H1 (cell line): ENCODE results near the gene CD48. TPM values are rescaled to one million over a fixed set of nuclear protein-coding genes. Genes with fewer than 3 reads are reported as not detected.

Experiments
- CTCF ChIA-PET: fragments of 300-600 bp; sonication (Branson Sonifier 250); formaldehyde crosslinking; loops from one replicate; lab custom pipeline; 2021; ENCODE audit not compliant: partially characterized antibody; lab: Charles Lee
- POLR2A ChIA-PET: fragments of 300-600 bp; sonication (Branson Sonifier 250); formaldehyde crosslinking; loops from one replicate; lab custom pipeline; 2021; ENCODE audit warnings: inconsistent platforms; ENCODE audit not compliant: partially characterized antibody; lab: Charles Lee
- DNase-seq, 2 experiments: peaks; one replicate each; pipeline versions ENCODE4 v3.0.0 to v3.0.0-alpha.2; 2010 to 2022; ENCODE audit warnings: low spot score in 2 of 2, low read depth in 1 of 2, mixed read lengths in 1 of 2
- FAIRE-seq: peaks from 2 replicates; lab custom pipeline; 2011; peaks lifted over from hg19 to GRCh38; lab: Jason Lieb, UNC
- H2AFZ ChIP-seq: 2 replicates; pipeline ENCODE4 v1.8.1; 2012; ENCODE audit warnings: low read length, inconsistent platforms
- H2AK5ac ChIP-seq: 2 replicates; pipeline ENCODE4 v1.6.1; 2013; ENCODE audit warnings: low read depth, low read length
- H2BK120ac ChIP-seq: replicated peaks from 2 replicates; pipeline ENCODE3; 2013; ENCODE audit warnings: low read depth, low read length, inconsistent platforms
- H2BK12ac ChIP-seq: 2 replicates; pipeline ENCODE4 v1.6.1; 2013; ENCODE audit warnings: low read depth, low read length
- H2BK15ac ChIP-seq: 2 replicates; pipeline ENCODE4 v1.6.1; 2013; ENCODE audit warnings: low read length
- H2BK20ac ChIP-seq: 2 replicates; pipeline ENCODE4 v1.6.1; 2013; ENCODE audit warnings: low read length
- H2BK5ac ChIP-seq: 2 replicates; pipeline ENCODE4 v1.6.1; 2013; ENCODE audit warnings: low read depth, low read length
- H3K14ac ChIP-seq: 2 replicates; pipeline ENCODE4 v1.6.1; 2013; ENCODE audit warnings: inconsistent platforms; ENCODE audit not compliant: insufficient read length
- H3K18ac ChIP-seq: 2 replicates; pipeline ENCODE4 v1.6.1; 2013; ENCODE audit warnings: low read length; ENCODE audit errors: extremely low read depth
- H3K23ac ChIP-seq: 2 replicates; pipeline ENCODE4 v1.6.1; 2013; ENCODE audit warnings: inconsistent platforms; ENCODE audit not compliant: insufficient read length
- H3K23me2 ChIP-seq: 2 replicates; pipeline ENCODE4 v1.6.1; 2013; ENCODE audit warnings: low read depth, low read length
- H3K27ac ChIP-seq: 2 replicates; pipeline ENCODE4 v1.6.1; 2011; ENCODE audit warnings: low read depth, low read length, inconsistent platforms
- H3K27me3 ChIP-seq, 4 experiments: replicated peaks in 1 of 4; 1 replicate in 1 of 4; 2 replicates in 3 of 4; pipeline versions ENCODE4 v1.6.1 to v1.8.1; 2011 to 2013; ENCODE audit warnings: low read length in 3 of 4, mild to moderate bottlenecking in 3 of 4, inconsistent platforms in 2 of 4, mixed read lengths in 2 of 4, moderate library complexity in 1 of 4; ENCODE audit not compliant: control insufficient read depth in 3 of 4, insufficient read depth in 3 of 4; ENCODE audit errors: extremely low read depth in 1 of 4
- H3K36me3 ChIP-seq, 4 experiments: 2 replicates each; pipeline versions ENCODE4 v1.6.1 to v1.8.1; 2011 to 2013; ENCODE audit warnings: mild to moderate bottlenecking in 4 of 4, low read length in 3 of 4, moderate library complexity in 2 of 4, control low read depth in 1 of 4, inconsistent platforms in 1 of 4; ENCODE audit not compliant: insufficient read depth in 4 of 4, control insufficient read depth in 2 of 4
- H3K4ac ChIP-seq: replicated peaks from 2 replicates; pipeline ENCODE3; 2013; ENCODE audit warnings: low read length, low read depth, mixed read lengths, inconsistent platforms; ENCODE audit not compliant: insufficient read length
- H3K4me1 ChIP-seq, 4 experiments: replicated peaks in 1 of 4; 1 replicate in 1 of 4; 2 replicates in 3 of 4; pipeline versions ENCODE4 v1.6.1 to v1.8.1; 2011 to 2013; ENCODE audit warnings: low read length in 3 of 4, inconsistent platforms in 2 of 4, mixed read lengths in 1 of 4; ENCODE audit not compliant: insufficient read depth in 4 of 4, control insufficient read depth in 3 of 4
- H3K4me2 ChIP-seq, 2 experiments: 2 replicates each; pipeline versions ENCODE4 v1.6.1 to v1.8.1; 2011 to 2013; ENCODE audit warnings: low read depth in 2 of 2, low read length in 2 of 2, control low read depth in 1 of 2, inconsistent platforms in 1 of 2, mild to moderate bottlenecking in 1 of 2; ENCODE audit not compliant: insufficient read depth in 1 of 2
- H3K4me3 ChIP-seq, 4 experiments: fragments of 200-600, 300-600 bp in 1 of 4; sonication (generic), shearing (Covaris generic), sonication (Bioruptor Twin) in 1 of 4; 2 replicates each; pipeline versions ENCODE4 v1.5.1 to v1.8.1; 2011 to 2016; ENCODE audit warnings: low read length in 4 of 4, low read depth in 3 of 4, control low read depth in 2 of 4, inconsistent platforms in 2 of 4, mild to moderate bottlenecking in 2 of 4, mixed read lengths in 1 of 4, moderate library complexity in 1 of 4; ENCODE audit not compliant: insufficient read depth in 2 of 4; ENCODE audit errors: extremely low read depth in 1 of 4
- H3K56ac ChIP-seq: replicated peaks from 2 replicates; pipeline ENCODE3; 2013; ENCODE audit warnings: low read depth, mild to moderate bottlenecking, mixed read lengths, low read length, inconsistent platforms; ENCODE audit not compliant: insufficient read length
- H3K79me1 ChIP-seq: 2 replicates; pipeline ENCODE4 v1.6.1; 2013; ENCODE audit warnings: low read depth, low read length, control low read depth
- H3K79me2 ChIP-seq, 2 experiments: 2 replicates each; pipeline versions ENCODE4 v1.6.1 to v1.8.1; 2012 to 2013; ENCODE audit warnings: low read length in 2 of 2, mild to moderate bottlenecking in 2 of 2, inconsistent platforms in 1 of 2; ENCODE audit not compliant: insufficient read depth in 2 of 2, control insufficient read depth in 1 of 2
- H3K9ac ChIP-seq, 4 experiments: replicated peaks in 1 of 4; 1 replicate in 1 of 4; 2 replicates in 3 of 4; pipeline versions ENCODE4 v1.6.1 to v1.8.1; 2011 to 2013; ENCODE audit warnings: low read depth in 3 of 4, low read length in 3 of 4, control low read depth in 2 of 4, mild to moderate bottlenecking in 2 of 4, moderate library complexity in 2 of 4, inconsistent platforms in 1 of 4; ENCODE audit errors: extremely low read depth in 1 of 4
- H3K9me3 ChIP-seq, 2 experiments: 2 replicates each; pipeline versions ENCODE4 v1.6.1 to v1.8.1; 2012 to 2013; ENCODE audit warnings: mild to moderate bottlenecking in 2 of 2, moderate library complexity in 2 of 2, control low read depth in 1 of 2, inconsistent platforms in 1 of 2, low read depth in 1 of 2, low read length in 1 of 2, mixed read lengths in 1 of 2; ENCODE audit not compliant: insufficient read depth in 2 of 2
- H4K20me1 ChIP-seq, 2 experiments: replicated peaks in 1 of 2; 2 replicates each; pipeline versions ENCODE3 to v1.8.1; 2011 to 2013; ENCODE audit warnings: inconsistent platforms in 2 of 2, low read length in 2 of 2, mild to moderate bottlenecking in 1 of 2; ENCODE audit not compliant: insufficient read depth in 2 of 2, control insufficient read depth in 1 of 2
- H4K5ac ChIP-seq: 2 replicates; pipeline ENCODE4 v1.6.1; 2013; ENCODE audit warnings: low read length, low read depth, mixed read lengths, inconsistent platforms; ENCODE audit not compliant: insufficient read length
- H4K8ac ChIP-seq: 2 replicates; pipeline ENCODE4 v1.8.0; 2013; ENCODE audit warnings: mild to moderate bottlenecking, moderate library complexity, low read length, inconsistent platforms; ENCODE audit not compliant: insufficient read depth; ENCODE audit errors: extremely low read depth
- H4K91ac ChIP-seq: replicated peaks from 2 replicates; pipeline ENCODE3; 2013; ENCODE audit warnings: low read length, mixed read lengths, inconsistent platforms; ENCODE audit not compliant: insufficient read length
- ATF2 ChIP-seq: IDR thresholded peaks from 2 replicates; pipeline ENCODE4 v1.6.1; 2012; ENCODE audit warnings: low read length, inconsistent platforms
- HDAC2 ChIP-seq, 2 experiments: fragments of 300-600 bp in 1 of 2; sonication (generic) in 1 of 2; IDR thresholded peaks; 2 replicates each; pipeline ENCODE4 v1.6.1; 2011 to 2012; ENCODE audit warnings: low read depth in 2 of 2, low read length in 2 of 2, mild to moderate bottlenecking in 2 of 2, moderate library complexity in 2 of 2, borderline replicate concordance in 1 of 2, inconsistent platforms in 1 of 2
- NRF1 ChIP-seq: IDR thresholded peaks from 2 replicates; pipeline ENCODE4 v1.6.1; 2011; ENCODE audit warnings: mild to moderate bottlenecking, low read depth, low read length, improper control_type of control experiment
- POLR2AphosphoS5 ChIP-seq: IDR thresholded peaks from 2 replicates; pipeline ENCODE4 v1.6.1; 2011; ENCODE audit warnings: low read depth, low read length
- TBP ChIP-seq: IDR thresholded peaks from 2 replicates; pipeline ENCODE4 v1.6.1; 2011; ENCODE audit warnings: low read depth, low read length, improper control_type of control experiment
- TEAD4 ChIP-seq: IDR thresholded peaks from 2 replicates; pipeline ENCODE4 v1.6.1; 2012; ENCODE audit warnings: low read depth, low read length, inconsistent platforms, mixed read lengths
- polyA plus RNA-seq, 7 experiments: library from polyadenylated mRNA; depleted of rRNA in 3 of 7; stranded (reverse) in 5 of 7; unstranded in 2 of 7; fragments of >200 nt in 5 of 7; fragments of 200-250 nt in 2 of 7; gene quantifications; 1 replicate in 5 of 7; 2 replicates in 1 of 7; 4 replicates in 1 of 7; pipeline versions ENCODE4 v1.2.1 to v1.2.3, GENCODE V29; 2011 to 2013; ENCODE audit warnings: missing spikeins in 2 of 7, mixed read lengths in 2 of 7
- total RNA-seq: library from RNA; stranded (reverse); fragmentation: NEBNext Ultra II Directional; extraction: Animal tissue kit (Norgen Biotek cat#: 25700); gene quantifications from 2 replicates; pipeline ENCODE4 v1.2.1, GENCODE V29; 2021

CD48 gene
- total and polyA plus RNA-seq, 2 of the 8 experiments (the other 6 are each of a cell fraction or from before 2014, with no cell fraction given), result 0.08 TPM; not detected in 1

GRCh38 chr1:160644399-160644798 is 67.2 kb downstream of the CD48 start:
- Histone ChIP-seq H3K4me1 (no peaks in the 10 kb centered on the region), H3K14ac (no peak overlapping the region), H2BK120ac (no peak overlapping the region), H4K91ac (no peak overlapping the region), H3K18ac (no peak overlapping the region), H3K23ac (no peak overlapping the region), H3K27ac (no peak overlapping the region), H3K27me3 (peaks cover 0 to 3% (median 0%) of the 10 kb centered on the region in 4 experiments; a peak in 1 of 7 replicates), H2AFZ (no peak overlapping the region), H4K20me1 (no peaks in the 10 kb centered on the region), H2BK15ac (no peak overlapping the region), H2BK5ac (no peak overlapping the region), H3K23me2 (no peaks in the 10 kb centered on the region), H3K79me1 (no peaks in the 10 kb centered on the region), H3K4me3 (no peak overlapping the region), H2AK5ac (no peak overlapping the region), H2BK20ac (0 out of 2 replicates have a peak overlapping the region, but pooled peaks have one; percentile 27), H3K36me3 (no peaks in the 10 kb centered on the region), H4K8ac (no peak overlapping the region), H3K9ac (no peak overlapping the region), H3K4ac (no peak overlapping the region), H3K9me3 (no peaks in the 10 kb centered on the region), H3K56ac (no peak overlapping the region), H2BK12ac (no peak overlapping the region), H4K5ac (no peak overlapping the region), H3K4me2 (no peak overlapping the region), H3K79me2 (no peaks in the 10 kb centered on the region)
- FAIRE-seq (no peak), DNase-seq (no peak)
- ChIA-PET CTCF (no interaction called here), POLR2A (no interaction called here)
- TF ChIP-seq HDAC2 (IDR thresholded peaks at IDR 0.05; ENCODE audit: borderline replicate concordance in 1 of 2, low read depth in 2 of 2, low read length in 2 of 2), result no peak
- no peak for TF ChIP-seq ATF2
- TF ChIP-seq TBP, result no peak
- no peak for TF ChIP-seq TEAD4
- TF ChIP-seq NRF1, result no peak
- no peak for TF ChIP-seq POLR2AphosphoS5
